Measurements from ENCODE around the gene TAF4B.
"Not testable (repeated sequence)": the region's sequence is repeated elsewhere in the genome, so short reads cannot be mapped to it uniquely, and the experiment has no call there.

TAF4B gene

GRCh38 chr18:26425148-26425531, 198.9 kb downstream of the TAF4B start:
- TF ChIP-seq POLR2A (IDR thresholded peaks at IDR 0.05; ENCODE audit: low read depth, low read length), result no peak
- DNase-seq (ENCODE audit: insufficient read length, low spot score), result no peak
- no peak for FAIRE-seq

GRCh38 chr18:26429535-26430226, 203.4 kb downstream of the TAF4B start:
- DNase-seq (ENCODE audit: insufficient read length, low spot score), result peak; percentile 38
- FAIRE-seq, result peak; percentile 82
- no peak for TF ChIP-seq POLR2A (IDR thresholded peaks at IDR 0.05; ENCODE audit: low read depth, low read length)

GRCh38 chr18:26432651-26433424, 206.6 kb downstream of the TAF4B start:
- no peak for TF ChIP-seq POLR2A (IDR thresholded peaks at IDR 0.05; ENCODE audit: low read depth, low read length)
- FAIRE-seq (no peak), DNase-seq (ENCODE audit: insufficient read length, low spot score) (no peak)

- no peak for TF ChIP-seq POLR2A (IDR thresholded peaks at IDR 0.05; ENCODE audit: low read depth, low read length)
- no peak for FAIRE-seq
- DNase-seq (ENCODE audit: insufficient read length, low spot score), result no peak
Observed at GRCh38 chr18:26434887-26435286, 208.6 kb downstream of the TAF4B start.

GRCh38 chr18:26435415-26436095, 209.3 kb downstream of the TAF4B start:
- FAIRE-seq (no peak), DNase-seq (ENCODE audit: insufficient read length, low spot score) (no peak)
- TF ChIP-seq POLR2A (IDR thresholded peaks at IDR 0.05; ENCODE audit: low read depth, low read length), result no peak

GRCh38 chr18:26436176-26437051, 210.2 kb downstream of the TAF4B start:
- DNase-seq (ENCODE audit: insufficient read length, low spot score) (no peak), FAIRE-seq (no peak)
- TF ChIP-seq POLR2A (IDR thresholded peaks at IDR 0.05; ENCODE audit: low read depth, low read length), result no peak

- FAIRE-seq; DNase-seq (ENCODE audit: insufficient read length, low spot score): not testable (repeated sequence)
Observed at GRCh38 chr18:26437634-26438033, 211.4 kb downstream of the TAF4B start.

GRCh38 chr18:26438980-26439379, 212.7 kb downstream of the TAF4B start:
- no peak for TF ChIP-seq POLR2A (IDR thresholded peaks at IDR 0.05; ENCODE audit: low read depth, low read length)
- DNase-seq (ENCODE audit: insufficient read length, low spot score) (no peak), FAIRE-seq (no peak)

- DNase-seq (ENCODE audit: insufficient read length, low spot score) (no peak), FAIRE-seq (no peak)
- no peak for TF ChIP-seq POLR2A (IDR thresholded peaks at IDR 0.05; ENCODE audit: low read depth, low read length)
Observed at GRCh38 chr18:26439537-26439936, 213.3 kb downstream of the TAF4B start.

GRCh38 chr18:26440644-26441043, 214.4 kb downstream of the TAF4B start:
- FAIRE-seq (no peak), DNase-seq (ENCODE audit: insufficient read length, low spot score) (no peak)
- TF ChIP-seq POLR2A (IDR thresholded peaks at IDR 0.05; ENCODE audit: low read depth, low read length), result no peak
